OCI-LY1 (cell line): Measurements from ENCODE around the gene GATA6.

Experiments used
- H2AFZ ChIP-seq: fragments of 200-600 bp; sonication (generic), shearing (Covaris generic); 2 replicates; pipeline ENCODE4 v1.6.0; 2014; ENCODE audit warnings: antibody characterized with exemption, mild to moderate bottlenecking, low read length
- H3F3A ChIP-seq: fragments of 200-600 bp; sonication (generic), shearing (Covaris generic); 2 replicates; pipeline ENCODE4 v1.6.0; 2014; ENCODE audit warnings: mild to moderate bottlenecking, antibody characterized with exemption, low read length, moderate library complexity; ENCODE audit not compliant: insufficient read depth
- H3K27ac ChIP-seq: fragments of 200-600 bp; sonication (generic); 2 replicates; pipeline ENCODE4 v1.5.1; 2014; ENCODE audit warnings: low read length, mixed run types, mild to moderate bottlenecking, low read depth; ENCODE audit not compliant: poor library complexity, severe bottlenecking
- H3K27me3 ChIP-seq: fragments of 200-600 bp; sonication (generic); 2 replicates; pipeline ENCODE4 v1.6.0; 2014; ENCODE audit warnings: antibody characterized with exemption, mild to moderate bottlenecking, low read length, moderate library complexity; ENCODE audit not compliant: insufficient read depth
- H3K36me3 ChIP-seq: fragments of 200-600 bp; sonication (generic); 2 replicates; pipeline ENCODE4 v1.6.1; 2014; ENCODE audit warnings: mild to moderate bottlenecking, antibody characterized with exemption, low read length, moderate library complexity, mixed read lengths; ENCODE audit not compliant: insufficient read depth
- H3K4me1 ChIP-seq: fragments of 200-600 bp; sonication (generic); 2 replicates; pipeline ENCODE4 v1.5.1; 2014; ENCODE audit warnings: mild to moderate bottlenecking, low read length, moderate library complexity; ENCODE audit not compliant: insufficient read depth, severe bottlenecking
- H3K4me2 ChIP-seq: fragments of 200-600 bp; sonication (generic), shearing (Covaris generic); 2 replicates; pipeline ENCODE4 v1.6.1; 2014; ENCODE audit warnings: low read length
- H3K4me3 ChIP-seq: fragments of 200-600 bp; sonication (generic); 2 replicates; pipeline ENCODE4 v1.5.1; 2014; ENCODE audit warnings: low read length, low read depth, mild to moderate bottlenecking, mixed read lengths; ENCODE audit not compliant: poor library complexity, severe bottlenecking
- H3K79me2 ChIP-seq: fragments of 200-600 bp; shearing (Covaris generic); 2 replicates; pipeline ENCODE4 v1.6.1; 2016; ENCODE audit warnings: mixed run types, low read length, mixed read lengths; ENCODE audit not compliant: insufficient read depth
- H3K9ac ChIP-seq: fragments of 200-600 bp; sonication (generic), shearing (Covaris generic); 2 replicates; pipeline ENCODE4 v1.6.1; 2014; ENCODE audit warnings: mild to moderate bottlenecking, low read length, mixed read lengths
- H3K9me2 ChIP-seq: fragments of 200-600 bp; sonication (generic), shearing (Covaris generic); 2 replicates; pipeline ENCODE4 v1.6.1; 2014; ENCODE audit warnings: low read depth, mild to moderate bottlenecking, low read length, mixed read lengths
- H3K9me3 ChIP-seq: fragments of 200-600 bp; shearing (Covaris generic); 2 replicates; pipeline ENCODE4 v1.6.1; 2014; ENCODE audit warnings: low read length, mixed read lengths
- H4K20me1 ChIP-seq: fragments of 200-600 bp; sonication (generic), shearing (Covaris generic); 2 replicates; pipeline ENCODE4 v1.6.0; 2016; ENCODE audit warnings: mild to moderate bottlenecking, low read length; ENCODE audit not compliant: insufficient read depth
- CTCF ChIP-seq: fragments of 200-600 bp; sonication (generic), shearing (Covaris generic); IDR thresholded peaks from 2 replicates; pipeline ENCODE4 v1.5.1; 2017; ENCODE audit warnings: mild to moderate bottlenecking, antibody characterized with exemption, low read length, moderate library complexity, mixed read lengths
- EZH2 ChIP-seq: fragments of 200-600 bp; sonication (generic), shearing (Covaris generic); IDR thresholded peaks from 2 replicates; pipeline ENCODE4 v1.8.0; 2017; ENCODE audit warnings: borderline replicate concordance, mixed run types, mild to moderate bottlenecking, antibody characterized with exemption, low read length, moderate library complexity, mixed read lengths

Gene GATA6

DNA sequence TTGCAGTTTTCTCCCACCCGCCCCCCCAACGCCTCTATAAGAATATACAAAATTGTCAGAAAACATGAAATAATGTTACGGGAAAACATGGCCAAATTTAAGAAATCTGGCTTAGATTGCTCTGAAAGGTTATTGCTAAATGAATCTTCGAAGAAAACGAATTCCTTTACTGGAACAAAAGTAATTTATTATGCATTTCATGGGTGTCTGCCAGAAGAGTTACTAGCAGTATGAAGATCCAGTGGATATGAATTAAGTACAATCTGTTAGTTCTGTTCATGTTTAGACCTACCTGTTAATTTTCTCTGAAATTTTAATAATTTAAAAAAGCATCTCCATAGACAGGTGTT lies 21.9 kb downstream of the GATA6 start:
- H3K4me2 ChIP-seq: no peak overlapping the region
- no peaks in the 10 kb centered on the region for H4K20me1 ChIP-seq
- H3K4me3 ChIP-seq: no peak overlapping the region
- no peaks in the 10 kb centered on the region for H3F3A ChIP-seq
- H2AFZ ChIP-seq: no peak overlapping the region
- H3K36me3 ChIP-seq: no peaks in the 10 kb centered on the region
- no peaks in the 10 kb centered on the region for H3K79me2 ChIP-seq
- H3K9me2 ChIP-seq: no peaks in the 10 kb centered on the region
- no peaks in the 10 kb centered on the region for H3K9me3 ChIP-seq
- no peak overlapping the region for H3K27ac ChIP-seq
- TF ChIP-seq CTCF (no peak), EZH2 (no peak)
- no peaks in the 10 kb centered on the region for H3K4me1 ChIP-seq
- no peak overlapping the region for H3K9ac ChIP-seq
- H3K27me3 ChIP-seq: no peaks in the 10 kb centered on the region

DNA sequence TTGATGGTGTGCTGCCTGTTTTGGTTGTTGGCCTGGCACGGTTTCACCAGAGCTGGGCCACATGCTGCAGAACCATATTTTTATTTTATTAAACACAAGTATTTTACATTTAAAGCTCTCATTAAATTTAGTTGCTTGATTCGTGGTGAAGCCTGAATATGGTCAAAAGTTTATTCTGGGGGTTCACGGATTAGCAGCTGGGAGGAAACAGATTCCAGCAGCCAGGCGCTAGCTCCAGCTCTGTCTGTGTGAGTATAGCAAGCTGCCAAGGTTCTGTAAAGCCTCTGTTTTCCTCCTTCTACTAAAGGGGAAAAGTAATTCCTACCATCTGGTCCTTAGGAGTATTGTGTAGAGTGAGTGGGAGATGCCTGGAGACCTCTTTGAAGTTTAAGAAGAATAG lies 22.5 kb downstream of the GATA6 start:
- H3K9me3 ChIP-seq: no peaks in the 10 kb centered on the region
- no peaks in the 10 kb centered on the region for H3K27me3 ChIP-seq
- no peaks in the 10 kb centered on the region for H4K20me1 ChIP-seq
- TF ChIP-seq CTCF (no peak), EZH2 (no peak)
- H3K9ac ChIP-seq: no peak overlapping the region
- H3K79me2 ChIP-seq: no peaks in the 10 kb centered on the region
- H3K9me2 ChIP-seq: no peaks in the 10 kb centered on the region
- no peaks in the 10 kb centered on the region for H3F3A ChIP-seq
- H3K4me1 ChIP-seq: no peaks in the 10 kb centered on the region
- no peaks in the 10 kb centered on the region for H3K36me3 ChIP-seq
- H3K4me2 ChIP-seq: no peak overlapping the region
- H3K27ac ChIP-seq: no peak overlapping the region
- H2AFZ ChIP-seq: no peak overlapping the region
- no peak overlapping the region for H3K4me3 ChIP-seq

GRCh38 chr18:22193466-22193865 lies 24.1 kb downstream of the GATA6 start:
- Histone ChIP-seq H3K9me2 (no peaks in the 10 kb centered on the region), H3K4me2 (no peak overlapping the region), H3K27me3 (no peaks in the 10 kb centered on the region), H3K4me3 (no peak overlapping the region), H3K9ac (no peak overlapping the region), H3K79me2 (no peaks in the 10 kb centered on the region), H2AFZ (no peak overlapping the region), H3F3A (no peaks in the 10 kb centered on the region), H3K4me1 (no peaks in the 10 kb centered on the region), H3K36me3 (no peaks in the 10 kb centered on the region), H3K9me3 (no peaks in the 10 kb centered on the region), H4K20me1 (no peaks in the 10 kb centered on the region), H3K27ac (no peak overlapping the region)
- no peak for TF ChIP-seq EZH2
- no peak for TF ChIP-seq CTCF
